Pancreas (tissue), 10 donors: Measurements from ENCODE around the gene KCNMA1. TPM values are rescaled to one million over a fixed set of nuclear protein-coding genes. Genes with fewer than 3 reads are reported as not detected.

Experiments
- ATAC-seq, 4 donors: fragments of 200-7000 bp; cut with Tn5 transposase; one replicate each; pipeline versions ENCODE4 v1.8.0 to v1.9.1; 2020; ENCODE audit warnings: mild to moderate bottlenecking in 4 of 4, moderate library complexity in 4 of 4
- DNase-seq, 6 donors: peaks; one replicate each; pipeline ENCODE4 v3.0.0-alpha.2; 2020
- FAIRE-seq: peaks from 2 replicates; lab custom pipeline; 2012; peaks lifted over from hg19 to GRCh38; lab: Jason Lieb, UNC
- H3K27ac ChIP-seq, 4 donors: fragments of 200-600 bp; sonication (generic); 1 replicate in 3 of 4; 2 replicates in 1 of 4; pipeline versions ENCODE4 v1.5.0 to v1.8.0; 2020
- H3K27me3 ChIP-seq, 4 donors: fragments of 200-600 bp; one replicate each; pipeline ENCODE4 v1.8.0; 2021
- H3K36me3 ChIP-seq, 3 donors: fragments of 200-600 bp; sonication (generic) in 1 of 3; one replicate each; pipeline versions ENCODE4 v1.5.0 to v1.8.0; 2020 to 2021
- H3K4me1 ChIP-seq, 3 donors: fragments of 200-600 bp; one replicate each; pipeline ENCODE4 v1.8.0; 2021
- H3K4me3 ChIP-seq, 4 donors: fragments of 200-600 bp; sonication (generic) in 2 of 4; one replicate each; pipeline versions ENCODE4 v1.5.0 to v1.8.0; 2020 to 2021
- H3K9me3 ChIP-seq, 4 donors: fragments of 200-600 bp; one replicate each; pipeline ENCODE4 v1.8.0; 2021
- CTCF ChIP-seq, 4 donors: fragments of 200-600 bp; sonication (generic) in 3 of 4; IDR thresholded peaks; one replicate each; pipeline versions ENCODE4 v1.5.0 to v1.8.0; 2021; ENCODE audit warnings: antibody characterized with exemption in 4 of 4
- WGBS, 2 donors: extraction: QIAGEN DNeasy Blood & Tissue Kit; methylation state at CpG; one replicate each; pipeline ENCODE4 v1.1.7; 2013; 5-methylcytosine and 5-hydroxymethylcytosine counted together
- intact Hi-C, 3 donors: fragments of 100-400 bp; cut with DNase I; formaldehyde crosslinking; loops; one replicate each; pipeline versions ENCODE4 v1.11.1 to v1.14.2; 2022
- polyA plus RNA-seq, 2 donors: library from polyadenylated mRNA; stranded (reverse); fragments of 200-250 nt; gene quantifications; one replicate each; pipeline ENCODE4 v1.2.3, GENCODE V29; 2013
- total RNA-seq, 6 donors: library from RNA; stranded (reverse); fragmentation: NEBNext Ultra II Directional in 4 of 6; extraction: Animal tissue kit (Norgen Biotek cat#: 25700) in 4 of 6; gene quantifications; one replicate each; pipeline versions ENCODE4 v1.2.1 to v1.2.4, GENCODE V29; 2021 to 2023
- donor health status: healthy with polysubstance abuse.
- donor health status: DM: no; HTN: no; CAD: no; lungs with moderate emphysema.
- donor health status: DM: no; HTN: no; CAD: no.
- donor health status: control.
- donor health status: control.
- donor health status: Bipolar disorder and iron deficiency.
- donor health status: DM: yes; HTN: yes; CAD: no.
- donor health status: DM: no; HTN: no; CAD: no.
- donor health status: DM: no; HTN: no; CAD: no.
- donor health status: DM: yes; HTN: yes; CAD: no.

The KCNMA1 gene
- total and polyA plus RNA-seq, 8 donors: 3.5 to 19.4 (median 9.3) TPM

GRCh38 chr10:77313066-77313750, 324.4 kb downstream of the KCNMA1 start:
- no peaks in the 10 kb centered on the region for H3K36me3 ChIP-seq
- no peaks in the 10 kb centered on the region for H3K27me3 ChIP-seq
- intact Hi-C loops: no loop called here
- DNase-seq (no peak), ATAC-seq (no peak), FAIRE-seq (no peak)
- WGBS, 2 donors: 78 to 80% methylated on average over 13 of the region's 13 CpGs
- no peak overlapping the region for H3K27ac ChIP-seq
- TF ChIP-seq CTCF (IDR thresholded peaks at IDR 0.05): no peak
- H3K9me3 ChIP-seq: no peaks in the 10 kb centered on the region
- no peak overlapping the region for H3K4me3 ChIP-seq
- no peaks in the 10 kb centered on the region for H3K4me1 ChIP-seq

- FAIRE-seq (no peak), DNase-seq (no peak), ATAC-seq (no peak)
- TF ChIP-seq CTCF (IDR thresholded peaks at IDR 0.05): no peak
- intact Hi-C loops: no loop called here
- 84 to 86% methylated on average over 2 of the region's 2 CpGs for WGBS, 2 donors
- Histone ChIP-seq H3K36me3 (no peaks in the 10 kb centered on the region), H3K27ac (no peak overlapping the region), H3K4me3 (no peak overlapping the region), H3K27me3 (no peaks in the 10 kb centered on the region), H3K4me1 (no peaks in the 10 kb centered on the region), H3K9me3 (no peaks in the 10 kb centered on the region)
Measured at GRCh38 chr10:77311186-77311585, 326.4 kb downstream of the KCNMA1 start.

- Histone ChIP-seq H3K27ac (no peak overlapping the region), H3K9me3 (no peaks in the 10 kb centered on the region), H3K4me3 (no peak overlapping the region), H3K36me3 (no peaks in the 10 kb centered on the region), H3K27me3 (no peaks in the 10 kb centered on the region), H3K4me1 (no peaks in the 10 kb centered on the region)
- no peak for FAIRE-seq
- WGBS, 2 donors: 80 to 87% methylated on average over 6 of the region's 6 CpGs
- TF ChIP-seq CTCF (IDR thresholded peaks at IDR 0.05): no peak
- DNase-seq: no peak
- ATAC-seq: no peak
- intact Hi-C loops: no loop called here
Measured at GRCh38 chr10:77310288-77310840, 327.2 kb downstream of the KCNMA1 start.

- DNase-seq: no peak
- Histone ChIP-seq H3K4me1 (no peaks in the 10 kb centered on the region), H3K4me3 (no peak overlapping the region), H3K36me3 (no peaks in the 10 kb centered on the region), H3K9me3 (no peaks in the 10 kb centered on the region), H3K27me3 (no peaks in the 10 kb centered on the region), H3K27ac (no peak overlapping the region)
- TF ChIP-seq CTCF (IDR thresholded peaks at IDR 0.05): no peak
- no peak for FAIRE-seq
- no peak for ATAC-seq
- WGBS, 2 donors: 81 to 91% methylated on average over 2 of the region's 2 CpGs
- intact Hi-C loops: no loop called here
Measured at GRCh38 chr10:77309509-77309908, 328.1 kb downstream of the KCNMA1 start.

GRCh38 chr10:77309092-77309491, 328.5 kb downstream of the KCNMA1 start:
- FAIRE-seq: no peak
- no peak overlapping the region for H3K27ac ChIP-seq
- intact Hi-C loops: no loop called here

More at GRCh38 chr10:77309092-77309491, 328.5 kb downstream of the KCNMA1 start:
- Histone ChIP-seq H3K9me3 (no peaks in the 10 kb centered on the region), H3K4me3 (no peak overlapping the region), H3K36me3 (no peaks in the 10 kb centered on the region), H3K27me3 (no peaks in the 10 kb centered on the region), H3K4me1 (no peaks in the 10 kb centered on the region)
- no peak for DNase-seq
- no peak for TF ChIP-seq CTCF (IDR thresholded peaks at IDR 0.05)
- ATAC-seq: no peak
- 87% methylated on average over 6 of the region's 6 CpGs for WGBS, 2 donors
